ENCODE measurements around the gene ARF3.

- TF ChIP-seq POLR2A (IDR thresholded peaks at IDR 0.05) (no peak), CTCF (IDR thresholded peaks at IDR 0.05) (no peak)
These were observed 53.8 kb downstream of the ARF3 start for GRCh38 chr12:48903363-48903981.

Data from ovary (tissue), 3 donors.